GM19395 (cell line): Measurements from ENCODE around the gene PRM3.

Experiments
- ATAC-seq: cut with Tn5 transposase; IDR thresholded peaks from one replicate; pipeline ENCODE4 v1.9.1; 2021; ENCODE audit warnings: mild to moderate bottlenecking, moderate library complexity; ENCODE audit not compliant: unreplicated experiment

The PRM3 gene

GRCh38 chr16:11259655-11260595 lies 13.5 kb downstream of the PRM3 start:
- no peak for ATAC-seq

GRCh38 chr16:11258553-11259492 lies 14.6 kb downstream of the PRM3 start:
- ATAC-seq: no peak

- no peak for ATAC-seq
Observed at GRCh38 chr16:11257131-11257938, 16.1 kb downstream of the PRM3 start.

- no peak for ATAC-seq
Observed at GRCh38 chr16:11256661-11257130, 16.7 kb downstream of the PRM3 start.

- peak; percentile 51 for ATAC-seq
Observed at GRCh38 chr16:11255737-11256660, 17.4 kb downstream of the PRM3 start, which contains the start of gene SOCS1. SOCS1 (minus strand) TSS chr16:11256204; CDS start chr16:11255478, 726 bp downstream.

- peak; percentile 5 for ATAC-seq
Observed at GRCh38 chr16:11254913-11255736, 18.3 kb downstream of the PRM3 start.

GRCh38 chr16:11253995-11254912 lies 19.2 kb downstream of the PRM3 start:
- ATAC-seq: no peak

GRCh38 chr16:11253009-11253994 lies 20.1 kb downstream of the PRM3 start:
- ATAC-seq: no peak

- ATAC-seq: no peak
Observed at GRCh38 chr16:11252482-11252931, 20.9 kb downstream of the PRM3 start.

GRCh38 chr16:11251525-11252481 lies 21.6 kb downstream of the PRM3 start:
- ATAC-seq: no peak

- no peak for ATAC-seq
Observed at GRCh38 chr16:11250786-11251524, 22.5 kb downstream of the PRM3 start.

GRCh38 chr16:11250091-11250785 lies 23.2 kb downstream of the PRM3 start:
- no peak for ATAC-seq

GRCh38 chr16:11249233-11250061 lies 24.0 kb downstream of the PRM3 start:
- no peak for ATAC-seq
